HG03342 (cell line): ENCODE results near the gene RPA1.

Source experiments
- ATAC-seq: cut with Tn5 transposase; IDR thresholded peaks from one replicate; pipeline ENCODE4 v1.9.1; 2021; ENCODE audit warnings: mild to moderate bottlenecking, moderate library complexity; ENCODE audit not compliant: unreplicated experiment

RPA1 gene

GRCh38 chr17:1939981-1940809, 110.4 kb downstream of the RPA1 start:
- no peak for ATAC-seq

GRCh38 chr17:1940810-1941185, 111.0 kb downstream of the RPA1 start:
- ATAC-seq: no peak

GRCh38 chr17:1941272-1942065, 111.7 kb downstream of the RPA1 start:
- ATAC-seq: no peak

GRCh38 chr17:1942066-1942365, 112.2 kb downstream of the RPA1 start:
- no peak for ATAC-seq

GRCh38 chr17:1942666-1943435, 113.0 kb downstream of the RPA1 start:
- no peak for ATAC-seq

- ATAC-seq: no peak
Observed at GRCh38 chr17:1943436-1943831, 113.6 kb downstream of the RPA1 start.

- ATAC-seq: no peak
Observed at GRCh38 chr17:1945621-1946020, 115.8 kb downstream of the RPA1 start.

- no peak for ATAC-seq
Observed at GRCh38 chr17:1946021-1946932, 116.5 kb downstream of the RPA1 start.

- ATAC-seq: no peak
Observed at GRCh38 chr17:1947229-1947742, 117.5 kb downstream of the RPA1 start.

- ATAC-seq: no peak
Observed at GRCh38 chr17:1947743-1948516, 118.1 kb downstream of the RPA1 start.

GRCh38 chr17:1948517-1948825, 118.7 kb downstream of the RPA1 start:
- ATAC-seq: no peak
